ENCODE results near the gene GPHN. TPM values are rescaled to one million over a fixed set of nuclear protein-coding genes. Genes with fewer than 3 reads are reported as not detected.

The GPHN gene
- total and polyA plus RNA-seq, 2 of the 8 experiments (the other 6 are each of a cell fraction or from before 2014, with no cell fraction given): 6.0 to 16.0 TPM

GRCh38 chr14:66900719-66901118 lies 392.8 kb downstream of the GPHN start (continued):
- no peak for TF ChIP-seq CHD7 (IDR thresholded peaks at IDR 0.05; ENCODE audit: insufficient replicate concordance, low read length)
- no peak for TF ChIP-seq PHF8 (conservative IDR thresholded peaks at IDR 0.05; ENCODE audit: low read depth, low read length)
- TF ChIP-seq SIRT6 (IDR thresholded peaks at IDR 0.05; ENCODE audit: low read length): no peak
- no peak for TF ChIP-seq CEBPB (IDR thresholded peaks at IDR 0.05; ENCODE audit: low read depth, low read length)
- TF ChIP-seq TCF12 (IDR thresholded peaks at IDR 0.05; ENCODE audit: low read depth, low read length): no peak
- no peak for TF ChIP-seq CHD1 (IDR thresholded peaks at IDR 0.05; ENCODE audit: low read depth, low read length)
- TF ChIP-seq RFX5 (IDR thresholded peaks at IDR 0.05; ENCODE audit: borderline replicate concordance, low read depth, low read length): no peak
- TF ChIP-seq POLR2A (IDR thresholded peaks at IDR 0.05; ENCODE audit: control extremely low read depth in 1 of 2, low read depth in 2 of 2, low read length in 2 of 2): no peak
- no peak for TF ChIP-seq EP300 (IDR thresholded peaks at IDR 0.05; ENCODE audit: borderline replicate concordance in 1 of 2, low read depth in 2 of 2, low read length in 2 of 2)
- TF ChIP-seq ZNF274 (IDR thresholded peaks at IDR 0.05; ENCODE audit: borderline replicate concordance, extremely low read depth, low read length): no peak
- no peak for TF ChIP-seq MAX (IDR thresholded peaks at IDR 0.05)
- no peak for TF ChIP-seq JUN (IDR thresholded peaks at IDR 0.05; ENCODE audit: low read depth, low read length)
- TF ChIP-seq CTBP2 (IDR thresholded peaks at IDR 0.05; ENCODE audit: borderline replicate concordance, insufficient read depth, insufficient read length, low read length): no peak

Data from H1 (cell line).